NB4 (cell line): ENCODE results near the gene ZNF219.

Source experiments
- DNase-seq: peaks from one replicate; pipeline ENCODE4 v3.0.0; 2010; ENCODE audit warnings: low read depth
- H3K4me3 ChIP-seq: one replicate; pipeline ENCODE4 v1.5.1; 2011; ENCODE audit warnings: mild to moderate bottlenecking, low read depth, low read length, moderate library complexity
- CTCF ChIP-seq: IDR thresholded peaks from one replicate; pipeline ENCODE4 v1.5.1; 2012; ENCODE audit warnings: low read depth, low read length
- MYC ChIP-seq: IDR thresholded peaks from 2 replicates; pipeline ENCODE4 v1.6.1; 2011; ENCODE audit warnings: low read depth, low read length
- POLR2A ChIP-seq: IDR thresholded peaks from 2 replicates; pipeline ENCODE4 v1.6.1; 2011; ENCODE audit warnings: mild to moderate bottlenecking; ENCODE audit not compliant: insufficient read length; ENCODE audit errors: extremely low read depth
- TF ChIP-seq, protein P1 (sequence below): IDR thresholded peaks from 2 replicates; pipeline ENCODE4 v1.6.1; 2011; ENCODE audit warnings: low read depth, low read length

ZNF219 gene

GRCh38 chr14:21098076-21098891, at the start of gene ZNF219:
Gene ZNF219 (minus strand): TSS chr14:21098655. CDS start chr14:21093591, 5,064 bp downstream.
- no peak for TF ChIP-seq POLR2A
- no peak for TF ChIP-seq MYC
- TF ChIP-seq, protein P1, sequence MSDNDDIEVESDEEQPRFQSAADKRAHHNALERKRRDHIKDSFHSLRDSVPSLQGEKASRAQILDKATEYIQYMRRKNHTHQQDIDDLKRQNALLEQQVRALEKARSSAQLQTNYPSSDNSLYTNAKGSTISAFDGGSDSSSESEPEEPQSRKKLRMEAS: no peak
- TF ChIP-seq CTCF: no peak
- DNase-seq: peak; percentile 60
- H3K4me3 ChIP-seq: peak within 1 kb of the TSS; percentile 67

- no peak overlapping the region for H3K4me3 ChIP-seq
- TF ChIP-seq, protein P1: no peak
- no peak for TF ChIP-seq MYC
- no peak for TF ChIP-seq POLR2A
- TF ChIP-seq CTCF: no peak
- no peak for DNase-seq
Measured at GRCh38 chr14:21145437-21145836, 47.0 kb upstream of the ZNF219 start.

GRCh38 chr14:21142357-21142756, 43.9 kb upstream of the ZNF219 start:
- DNase-seq: no peak
- TF ChIP-seq, protein P1: no peak
- no peak for TF ChIP-seq POLR2A
- TF ChIP-seq CTCF: no peak
- TF ChIP-seq MYC: no peak
- H3K4me3 ChIP-seq: no peak overlapping the region

DNA sequence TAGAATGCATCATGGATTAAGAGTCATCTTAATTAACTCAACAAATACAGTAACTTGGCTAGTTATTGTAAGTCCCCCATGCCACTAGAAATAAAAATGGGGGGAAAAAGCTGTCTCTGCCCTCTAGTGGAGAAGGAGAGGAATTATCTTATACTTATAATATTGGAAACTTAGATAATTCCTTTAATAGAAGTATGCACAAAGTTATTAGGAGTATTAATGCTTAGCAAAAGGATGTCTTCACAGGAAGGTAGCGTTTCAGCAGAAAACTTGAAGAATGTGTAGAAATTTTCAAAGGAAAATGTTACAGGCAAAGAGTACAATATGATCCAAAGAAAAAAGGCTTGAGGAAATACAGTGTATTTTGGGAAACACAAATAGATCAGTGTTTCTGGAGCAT, 37.6 kb upstream of the ZNF219 start:
- no peak overlapping the region for H3K4me3 ChIP-seq
- DNase-seq: peak; percentile 34
- TF ChIP-seq POLR2A: no peak
- peak; percentile 53 for TF ChIP-seq CTCF
- TF ChIP-seq, protein P1: no peak
- TF ChIP-seq MYC: no peak

DNA sequence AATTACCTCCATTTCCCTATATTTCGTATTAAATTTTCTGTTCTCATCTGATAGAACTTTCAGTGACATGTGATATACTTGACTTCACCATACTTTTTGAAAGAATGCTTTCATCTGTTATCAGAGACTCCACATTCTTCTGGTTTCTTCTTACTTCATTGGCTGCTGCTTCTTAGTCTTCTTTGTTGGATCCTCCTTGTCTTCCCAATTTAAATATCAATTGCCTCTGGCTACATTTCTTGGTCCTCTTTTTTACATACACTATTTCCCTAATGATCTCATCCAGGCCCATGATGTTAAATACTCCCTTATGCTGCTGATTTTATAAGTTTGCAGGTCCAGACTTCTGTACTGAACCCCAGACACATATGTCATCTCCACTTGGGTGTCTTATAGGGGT, 35.4 kb upstream of the ZNF219 start:
- TF ChIP-seq CTCF (no peak), MYC (no peak), POLR2A (no peak)
- TF ChIP-seq, protein P1: no peak
- H3K4me3 ChIP-seq: no peak overlapping the region
- no peak for DNase-seq
